ENCODE measurements around the gene KIAA2012.

KIAA2012 gene

DNA sequence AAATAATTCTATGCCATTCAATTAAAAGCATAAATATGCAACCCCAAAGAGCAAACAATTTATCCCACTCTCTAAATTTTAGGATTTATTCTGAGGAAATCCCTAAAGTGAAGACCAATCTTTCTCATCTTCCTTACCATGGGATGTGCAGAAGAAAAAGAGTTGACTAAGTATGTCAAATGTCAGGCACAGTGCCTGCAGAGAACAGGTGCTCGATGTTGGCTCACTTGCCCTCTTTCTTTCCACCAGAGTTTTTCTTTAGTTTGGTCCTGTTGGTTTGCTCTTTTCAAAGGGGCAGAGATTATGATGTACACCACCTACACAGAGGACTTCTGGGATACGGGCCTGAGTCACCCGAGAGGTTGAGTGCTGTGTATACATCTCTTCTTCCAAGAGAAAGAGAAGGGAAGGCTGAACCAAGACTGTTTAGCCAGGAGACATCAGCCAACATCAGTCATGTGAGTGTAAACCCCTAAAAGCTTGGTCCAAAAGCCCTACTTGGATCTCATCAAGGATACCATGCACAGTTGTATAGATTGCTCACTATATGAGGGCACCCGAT is 113.7 kb downstream of the KIAA2012 start:
- Histone ChIP-seq H3K4me2 (ENCODE audit: low read length, poor library complexity, severe bottlenecking) (no peak overlapping the region), H3K27me3 (ENCODE audit: control insufficient read depth in 1 of 2, insufficient read depth in 1 of 2, low read length in 2 of 2) (peaks cover 4 to 14% of the 10 kb centered on the region in 2 experiments), H3K9me3 (ENCODE audit: control insufficient read depth, low read length) (no peaks in the 10 kb centered on the region), H3K23ac (ENCODE audit: low read length in 2 of 2) (no peak overlapping the region), H2BK12ac (ENCODE audit: low read length in 2 of 2) (no peak overlapping the region), H3K79me1 (replicated peaks; ENCODE audit: low read length, poor library complexity, severe bottlenecking) (no peaks in the 10 kb centered on the region), H3K14ac (ENCODE audit: low read length in 2 of 2) (no peak overlapping the region), H2AK5ac (ENCODE audit: low read length, severe bottlenecking) (peak overlapping the region; percentile 38), H3K18ac (ENCODE audit: low read depth in 1 of 2, low read length in 2 of 2) (no peak overlapping the region), H2BK5ac (ENCODE audit: low read depth, low read length, poor library complexity, severe bottlenecking) (no peak overlapping the region), H4K8ac (ENCODE audit: low read length) (no peak overlapping the region), H3K9ac (ENCODE audit: low read length) (no peak overlapping the region), H2BK120ac (ENCODE audit: low read depth, low read length) (no peak overlapping the region), H2AFZ (ENCODE audit: low read depth, low read length) (no peak overlapping the region), H4K91ac (ENCODE audit: low read length) (no peak overlapping the region), H3K36me3 (ENCODE audit: control insufficient read depth in 1 of 2, insufficient read depth in 2 of 2, low read depth in 1 of 2, low read length in 2 of 2) (no peaks in the 10 kb centered on the region), H3K4me3 (ENCODE audit: insufficient read depth in 1 of 2, low read depth in 1 of 2, low read length in 2 of 2) (no peak overlapping the region), H3K4me1 (ENCODE audit: control insufficient read depth, insufficient read depth, low read depth, low read length) (peaks cover 11% of the 10 kb centered on the region), H3K27ac (ENCODE audit: low read length, poor library complexity, severe bottlenecking) (no peak overlapping the region), H2BK15ac (ENCODE audit: low read depth, poor library complexity, severe bottlenecking) (no peak overlapping the region), H3K4ac (ENCODE audit: low read depth in 1 of 2, low read length in 2 of 2) (no peak overlapping the region)
- no peak for DNase-seq
- 95% methylated on average over 4 of the region's 4 CpGs for WGBS

GRCh38 chr2:202187570-202187969 is 114.5 kb downstream of the KIAA2012 start:
- Histone ChIP-seq H3K4me1 (ENCODE audit: control insufficient read depth, insufficient read depth, low read depth, low read length) (peaks cover 11% of the 10 kb centered on the region), H3K36me3 (ENCODE audit: control insufficient read depth in 1 of 2, insufficient read depth in 2 of 2, low read depth in 1 of 2, low read length in 2 of 2) (no peaks in the 10 kb centered on the region), H3K18ac (ENCODE audit: low read depth in 1 of 2, low read length in 2 of 2) (no peak overlapping the region), H3K9me3 (ENCODE audit: control insufficient read depth, low read length) (no peaks in the 10 kb centered on the region), H3K4me3 (ENCODE audit: insufficient read depth in 1 of 2, low read depth in 1 of 2, low read length in 2 of 2) (no peak overlapping the region), H3K14ac (ENCODE audit: low read length in 2 of 2) (no peak overlapping the region), H3K27me3 (ENCODE audit: control insufficient read depth in 1 of 2, insufficient read depth in 1 of 2, low read length in 2 of 2) (peaks cover 4 to 14% of the 10 kb centered on the region in 2 experiments), H2BK15ac (ENCODE audit: low read depth, poor library complexity, severe bottlenecking) (no peak overlapping the region), H3K4ac (ENCODE audit: low read depth in 1 of 2, low read length in 2 of 2) (no peak overlapping the region), H2BK120ac (ENCODE audit: low read depth, low read length) (no peak overlapping the region), H2BK5ac (ENCODE audit: low read depth, low read length, poor library complexity, severe bottlenecking) (no peak overlapping the region), H2AK5ac (ENCODE audit: low read length, severe bottlenecking) (no peak overlapping the region), H4K91ac (ENCODE audit: low read length) (no peak overlapping the region), H3K79me1 (replicated peaks; ENCODE audit: low read length, poor library complexity, severe bottlenecking) (no peaks in the 10 kb centered on the region), H4K8ac (ENCODE audit: low read length) (no peak overlapping the region), H2BK12ac (ENCODE audit: low read length in 2 of 2) (no peak overlapping the region), H2AFZ (ENCODE audit: low read depth, low read length) (no peak overlapping the region), H3K27ac (ENCODE audit: low read length, poor library complexity, severe bottlenecking) (peak overlapping the region; percentile 46), H3K23ac (ENCODE audit: low read length in 2 of 2) (no peak overlapping the region), H3K9ac (ENCODE audit: low read length) (no peak overlapping the region), H3K4me2 (ENCODE audit: low read length, poor library complexity, severe bottlenecking) (no peak overlapping the region)
- DNase-seq, result no peak
- WGBS, result 71% methylated on average over 1 of the region's 1 CpG

DNA sequence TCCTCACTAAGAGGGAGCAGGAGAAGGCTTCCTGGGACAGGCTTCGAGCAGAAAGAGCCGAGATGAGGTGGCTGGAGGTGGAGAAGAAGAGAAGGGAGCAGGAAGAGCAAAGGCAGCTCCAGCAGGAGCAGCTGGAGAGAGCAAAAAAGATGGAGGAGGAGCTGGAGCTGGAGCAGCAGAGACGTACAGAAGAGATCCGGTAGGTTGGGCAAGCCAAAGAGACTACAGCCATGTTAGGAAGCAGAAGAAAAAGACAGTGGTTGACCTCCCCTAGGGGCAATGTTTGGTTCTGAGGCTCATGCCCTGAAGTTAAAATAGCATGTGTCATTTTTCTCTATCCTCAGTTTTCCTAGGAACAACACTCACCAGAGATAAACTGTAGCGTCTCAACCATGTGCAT is 120.2 kb downstream of the KIAA2012 start:
- Histone ChIP-seq H2BK120ac (ENCODE audit: low read depth, low read length) (no peak overlapping the region), H3K36me3 (ENCODE audit: control insufficient read depth in 1 of 2, insufficient read depth in 2 of 2, low read depth in 1 of 2, low read length in 2 of 2) (no peaks in the 10 kb centered on the region), H3K4ac (ENCODE audit: low read depth in 1 of 2, low read length in 2 of 2) (no peak overlapping the region), H2BK5ac (ENCODE audit: low read depth, low read length, poor library complexity, severe bottlenecking) (no peak overlapping the region), H3K79me1 (replicated peaks; ENCODE audit: low read length, poor library complexity, severe bottlenecking) (no peaks in the 10 kb centered on the region), H2BK15ac (ENCODE audit: low read depth, poor library complexity, severe bottlenecking) (no peak overlapping the region), H3K14ac (ENCODE audit: low read length in 2 of 2) (no peak overlapping the region), H4K91ac (ENCODE audit: low read length) (no peak overlapping the region), H3K4me3 (ENCODE audit: insufficient read depth in 1 of 2, low read depth in 1 of 2, low read length in 2 of 2) (no peak overlapping the region), H3K9ac (ENCODE audit: low read length) (no peak overlapping the region), H3K23ac (ENCODE audit: low read length in 2 of 2) (no peak overlapping the region), H4K8ac (ENCODE audit: low read length) (no peak overlapping the region), H3K27me3 (ENCODE audit: control insufficient read depth in 1 of 2, insufficient read depth in 1 of 2, low read length in 2 of 2) (peaks cover 4 to 14% of the 10 kb centered on the region in 2 experiments), H3K27ac (ENCODE audit: low read length, poor library complexity, severe bottlenecking) (no peak overlapping the region), H3K9me3 (ENCODE audit: control insufficient read depth, low read length) (no peaks in the 10 kb centered on the region), H2AK5ac (ENCODE audit: low read length, severe bottlenecking) (no peak overlapping the region), H3K4me2 (ENCODE audit: low read length, poor library complexity, severe bottlenecking) (no peak overlapping the region), H3K4me1 (ENCODE audit: control insufficient read depth, insufficient read depth, low read depth, low read length) (no peaks in the 10 kb centered on the region), H3K18ac (ENCODE audit: low read depth in 1 of 2, low read length in 2 of 2) (no peak overlapping the region), H2BK12ac (ENCODE audit: low read length in 2 of 2) (no peak overlapping the region), H2AFZ (ENCODE audit: low read depth, low read length) (no peak overlapping the region)
- WGBS, result 93% methylated on average over 5 of the region's 5 CpGs
- no peak for DNase-seq

DNA sequence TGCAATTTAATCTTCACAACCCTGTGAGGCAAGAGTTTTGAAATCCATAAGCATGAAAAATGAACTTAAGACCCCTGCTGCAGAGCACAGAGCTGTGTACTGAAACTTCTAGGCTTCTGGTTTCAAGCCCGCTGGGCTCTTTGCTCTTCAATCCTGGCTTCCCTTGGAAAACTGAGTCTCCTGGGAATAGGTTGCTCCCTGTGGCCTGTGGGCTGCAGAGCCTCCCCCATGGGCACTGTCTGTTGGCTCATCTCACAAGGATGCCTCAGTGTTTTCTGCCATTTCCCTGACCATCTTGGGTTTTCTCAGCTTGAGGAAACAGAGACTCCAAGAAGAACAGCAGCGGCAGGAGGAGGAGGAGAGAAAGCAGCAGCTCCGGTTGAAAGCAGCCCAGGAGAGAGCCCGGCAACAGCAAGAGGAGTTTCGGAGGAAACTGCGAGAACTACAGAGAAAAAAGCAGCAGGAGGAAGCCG is 120.9 kb downstream of the KIAA2012 start:
- DNase-seq, result no peak
- Histone ChIP-seq H3K27me3 (ENCODE audit: control insufficient read depth in 1 of 2, insufficient read depth in 1 of 2, low read length in 2 of 2) (peaks cover 4 to 9% of the 10 kb centered on the region in 2 experiments), H3K36me3 (ENCODE audit: control insufficient read depth in 1 of 2, insufficient read depth in 2 of 2, low read depth in 1 of 2, low read length in 2 of 2) (no peaks in the 10 kb centered on the region), H3K4me2 (ENCODE audit: low read length, poor library complexity, severe bottlenecking) (no peak overlapping the region), H3K18ac (ENCODE audit: low read depth in 1 of 2, low read length in 2 of 2) (no peak overlapping the region), H2BK15ac (ENCODE audit: low read depth, poor library complexity, severe bottlenecking) (no peak overlapping the region), H2AK5ac (ENCODE audit: low read length, severe bottlenecking) (no peak overlapping the region), H2AFZ (ENCODE audit: low read depth, low read length) (no peak overlapping the region), H4K8ac (ENCODE audit: low read length) (no peak overlapping the region), H3K23ac (ENCODE audit: low read length in 2 of 2) (no peak overlapping the region), H3K9ac (ENCODE audit: low read length) (no peak overlapping the region), H3K14ac (ENCODE audit: low read length in 2 of 2) (no peak overlapping the region), H3K27ac (ENCODE audit: low read length, poor library complexity, severe bottlenecking) (no peak overlapping the region), H3K9me3 (ENCODE audit: control insufficient read depth, low read length) (no peaks in the 10 kb centered on the region), H3K4me1 (ENCODE audit: control insufficient read depth, insufficient read depth, low read depth, low read length) (no peaks in the 10 kb centered on the region), H3K4me3 (ENCODE audit: insufficient read depth in 1 of 2, low read depth in 1 of 2, low read length in 2 of 2) (no peak overlapping the region), H3K79me1 (replicated peaks; ENCODE audit: low read length, poor library complexity, severe bottlenecking) (no peaks in the 10 kb centered on the region), H2BK5ac (ENCODE audit: low read depth, low read length, poor library complexity, severe bottlenecking) (no peak overlapping the region), H3K4ac (ENCODE audit: low read depth in 1 of 2, low read length in 2 of 2) (no peak overlapping the region), H4K91ac (ENCODE audit: low read length) (no peak overlapping the region), H2BK12ac (ENCODE audit: low read length in 2 of 2) (no peak overlapping the region), H2BK120ac (ENCODE audit: low read depth, low read length) (no peak overlapping the region)
- WGBS, result 77% methylated on average over 3 of the region's 7 CpGs

Data from mesenchymal stem cell (in vitro differentiated cells and primary cell).